Activated CD4-positive, alpha-beta T cell treated with anti-CD3 and anti-CD28 coated beads, Interleukin-2, amount 50 U/mL, for 4 hours (primary cell): Measurements from ENCODE around the gene NAA60.
"Not testable (repeated sequence)": the region's sequence is repeated elsewhere in the genome, so short reads cannot be mapped to it uniquely, and the experiment has no call there.

Experiments used
- DNase-seq, 2 experiments: peaks; one replicate each; pipeline ENCODE4 v3.0.0-alpha.2; 2020

The NAA60 gene

GRCh38 chr16:3484318-3485096, 41.0 kb downstream of the NAA60 start:
- DNase-seq = no peak

- no peak for DNase-seq
These were observed 41.7 kb downstream of the NAA60 start for GRCh38 chr16:3485097-3485745.

DNA sequence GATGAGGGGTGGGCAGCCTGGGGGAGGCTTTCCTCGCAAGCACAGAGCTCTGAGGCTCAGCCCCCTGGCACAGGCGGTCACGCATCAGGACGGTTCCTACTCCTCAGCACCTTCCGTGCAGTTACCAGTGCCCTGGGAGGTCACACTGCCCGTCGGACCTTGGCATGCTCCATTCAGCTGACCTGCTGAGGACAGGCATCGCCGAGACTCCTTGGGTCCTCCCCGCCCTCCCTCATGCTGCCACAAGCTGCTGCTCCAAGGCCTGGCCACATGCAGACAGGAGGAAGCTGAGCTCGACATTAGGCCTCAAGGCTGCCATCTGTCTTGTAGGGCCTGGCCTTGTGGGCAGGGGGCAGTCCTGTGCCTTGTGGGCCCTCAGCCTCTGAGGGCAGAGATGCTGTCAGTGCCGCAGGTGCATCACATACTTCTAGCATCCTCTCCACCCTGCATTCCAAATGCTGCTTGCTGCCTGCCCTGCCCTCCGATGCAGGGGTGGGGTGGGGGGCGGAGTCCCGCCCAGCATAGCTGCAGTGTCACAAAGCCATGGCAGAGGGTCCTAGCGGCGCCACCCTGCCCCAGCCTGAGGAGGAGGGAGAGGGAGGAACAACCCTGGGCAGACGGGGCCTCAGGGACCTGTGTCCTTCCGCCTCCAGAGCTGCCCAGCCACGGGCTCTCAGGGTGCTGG, 42.5 kb downstream of the NAA60 start:
- no peak for DNase-seq

GRCh38 chr16:3486506-3487215, 43.2 kb downstream of the NAA60 start:
- no peak for DNase-seq

GRCh38 chr16:3487521-3488410, 44.3 kb downstream of the NAA60 start:
- no peak for DNase-seq

- DNase-seq = no peak
These were observed 45.3 kb downstream of the NAA60 start for GRCh38 chr16:3488801-3489200.

DNA sequence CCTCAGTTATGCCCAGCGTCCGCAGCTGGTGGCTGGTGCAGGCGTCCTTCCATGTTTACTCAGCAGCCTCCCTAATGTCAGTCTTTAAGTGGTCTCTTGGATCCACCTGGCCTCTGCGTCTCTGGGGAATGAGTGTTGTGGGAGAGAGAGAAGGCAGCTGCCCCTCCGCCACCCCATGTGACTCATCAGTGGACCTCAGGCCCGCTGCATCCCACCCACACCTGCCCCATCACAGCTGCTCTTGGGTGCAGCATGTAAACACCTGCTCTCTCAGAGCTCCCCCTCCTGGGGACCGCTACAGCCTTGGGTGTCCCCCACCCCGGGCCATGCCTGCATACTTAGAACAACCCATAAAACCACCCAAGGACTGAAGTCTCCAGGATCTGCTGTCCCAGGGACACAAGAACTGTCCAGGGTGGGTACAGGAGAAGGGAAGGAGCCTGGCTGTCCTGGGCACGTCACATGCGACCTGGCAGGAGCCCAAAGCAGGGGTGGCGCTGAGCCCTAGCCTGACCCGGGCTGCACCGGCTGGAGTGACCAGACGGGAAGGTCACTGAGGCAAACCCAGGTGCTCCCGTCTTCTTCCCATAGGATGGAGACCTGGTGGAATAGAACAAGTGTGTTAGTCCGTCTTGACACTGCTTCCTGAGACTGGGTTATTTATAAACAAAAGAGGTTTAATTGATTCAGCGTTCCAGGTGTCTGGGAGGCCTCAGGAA, 47.6 kb downstream of the NAA60 start:
- DNase-seq = no peak

DNA sequence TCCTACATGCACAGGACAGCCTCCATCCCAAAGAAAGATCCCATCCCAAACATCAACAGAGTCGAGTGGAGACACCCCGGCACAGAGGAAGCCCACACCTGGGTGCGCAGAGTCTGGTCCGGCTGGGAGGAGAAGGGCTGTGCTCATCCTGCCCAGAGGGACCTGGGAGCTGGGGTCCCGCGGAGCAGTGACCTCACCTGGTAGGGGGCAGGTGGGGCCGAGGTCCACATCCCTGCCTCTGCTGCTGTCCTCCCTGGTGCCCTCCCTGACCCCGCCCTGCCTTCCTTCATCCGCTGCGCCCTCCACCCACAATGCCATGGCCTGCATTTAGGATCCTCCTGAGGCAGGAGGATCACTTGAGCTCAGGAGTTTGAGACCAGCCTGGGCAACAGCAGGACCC, 48.9 kb downstream of the NAA60 start:
- DNase-seq = no peak

GRCh38 chr16:3494386-3494973, 51.0 kb downstream of the NAA60 start:
- no peak for DNase-seq

DNA sequence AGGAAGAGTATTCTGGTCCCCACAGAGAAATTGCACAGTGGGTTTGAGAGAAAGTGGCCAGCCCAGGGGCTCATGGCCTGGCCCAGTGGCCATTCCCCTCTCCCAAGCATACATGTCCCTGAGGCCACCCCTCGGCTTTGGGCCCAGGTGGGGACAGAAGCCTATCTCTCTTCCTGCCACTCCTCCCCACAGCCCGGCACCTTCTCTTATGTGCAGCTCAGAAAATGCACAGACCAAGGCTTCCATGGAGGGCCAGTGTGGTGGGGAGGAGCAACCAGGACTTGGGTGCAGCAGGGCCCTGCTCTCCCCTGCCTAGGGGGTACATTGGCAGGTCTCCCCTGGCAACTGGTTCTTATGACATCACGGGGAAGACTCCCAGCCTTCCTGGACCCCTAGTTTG, 51.7 kb downstream of the NAA60 start, which contains the start of gene C16orf90:
C16orf90 (minus strand) TSS at position 314 of the 400 bp plus-strand sequence; CDS start at position 246, 68 bp downstream.
- DNase-seq = no peak

GRCh38 chr16:3496386-3496785, 52.9 kb downstream of the NAA60 start:
- no peak for DNase-seq

DNA sequence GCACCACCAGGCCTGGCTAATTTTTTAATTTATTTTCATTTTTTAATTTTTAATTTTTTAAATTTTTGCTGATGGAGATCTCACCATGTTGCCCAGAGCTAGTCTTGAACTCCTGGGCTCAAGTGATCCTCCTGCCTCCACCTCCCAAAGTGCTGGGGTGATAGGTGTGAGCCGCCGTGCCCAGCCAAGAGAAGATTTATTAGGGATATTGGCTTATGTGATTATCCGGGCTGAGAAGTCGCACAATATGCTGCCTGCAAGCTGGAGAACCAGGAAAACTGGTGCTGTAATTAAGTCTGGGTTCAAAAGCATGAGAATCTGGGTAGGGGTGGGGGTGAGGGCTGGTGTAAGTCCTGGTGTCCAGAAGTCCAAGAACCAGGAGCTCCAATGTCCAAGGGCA, 54.3 kb downstream of the NAA60 start:
- no peak for DNase-seq

DNA sequence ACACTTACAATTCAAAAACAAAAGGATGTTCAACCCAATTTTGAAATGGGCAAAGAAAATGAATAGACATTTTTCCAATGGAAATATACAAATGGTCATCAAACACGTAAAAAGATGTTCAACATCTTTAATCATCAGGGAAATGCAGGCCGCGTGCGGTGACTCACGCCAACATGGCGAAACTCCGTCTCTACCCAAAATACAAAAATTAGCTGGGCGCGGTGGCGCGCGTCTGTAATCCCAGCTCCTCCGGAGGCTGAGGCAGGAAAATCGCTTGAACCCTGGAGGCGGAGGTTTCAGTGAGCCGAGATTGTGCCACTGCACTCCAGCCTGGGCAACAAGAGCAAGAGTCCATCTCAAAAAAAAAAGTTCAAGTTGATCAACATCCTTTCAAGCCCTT, 55.5 kb downstream of the NAA60 start:
- DNase-seq = no peak

DNA sequence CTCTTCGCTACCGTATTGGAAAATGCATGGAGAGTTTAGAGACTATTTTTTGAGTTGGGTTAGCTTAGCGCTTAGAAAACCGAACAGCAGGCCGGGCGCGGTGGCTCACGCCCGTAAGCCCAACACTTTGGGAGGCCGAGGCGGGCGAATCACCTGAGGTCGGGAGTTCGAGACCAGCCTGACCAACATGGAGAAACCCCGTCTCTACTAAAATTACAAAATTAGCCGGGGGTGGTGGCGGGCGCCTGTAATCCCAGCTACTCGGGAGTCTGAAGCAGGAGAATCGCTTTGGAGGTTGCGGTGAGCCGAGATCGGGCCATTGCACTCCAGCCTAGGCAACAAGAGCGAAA, 57.9 kb downstream of the NAA60 start:
- DNase-seq = not testable (repeated sequence)

DNA sequence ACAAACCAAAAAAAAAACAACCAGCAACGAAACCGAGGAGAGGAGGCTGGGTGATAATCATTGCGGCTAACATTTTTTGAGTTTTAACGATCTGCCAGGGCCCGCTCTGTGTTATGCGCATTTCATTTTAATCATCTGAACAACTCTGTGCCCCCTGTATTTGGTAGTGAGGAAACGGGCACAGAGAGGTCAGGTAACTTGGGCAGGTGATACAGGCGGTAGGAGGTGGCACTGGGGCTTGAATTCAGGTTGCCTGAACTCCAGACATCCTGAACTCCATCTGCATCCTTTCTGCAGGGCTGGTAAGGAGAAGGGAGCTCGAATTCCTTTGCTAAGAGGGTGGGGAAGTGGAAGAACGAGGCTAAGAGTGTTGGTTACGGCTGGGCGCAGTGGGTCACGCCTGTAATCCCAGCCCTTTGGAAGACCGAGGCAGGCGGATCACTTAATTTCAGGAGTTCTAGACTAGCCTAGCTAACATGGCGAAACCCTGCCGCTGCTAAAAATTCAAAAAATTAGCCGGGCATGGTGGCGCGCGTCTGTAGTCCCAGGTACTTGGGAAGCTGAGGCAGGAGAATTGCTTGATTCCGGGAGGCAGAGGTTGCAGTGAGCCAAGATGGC, 58.4 kb downstream of the NAA60 start:
- no peak for DNase-seq

DNA sequence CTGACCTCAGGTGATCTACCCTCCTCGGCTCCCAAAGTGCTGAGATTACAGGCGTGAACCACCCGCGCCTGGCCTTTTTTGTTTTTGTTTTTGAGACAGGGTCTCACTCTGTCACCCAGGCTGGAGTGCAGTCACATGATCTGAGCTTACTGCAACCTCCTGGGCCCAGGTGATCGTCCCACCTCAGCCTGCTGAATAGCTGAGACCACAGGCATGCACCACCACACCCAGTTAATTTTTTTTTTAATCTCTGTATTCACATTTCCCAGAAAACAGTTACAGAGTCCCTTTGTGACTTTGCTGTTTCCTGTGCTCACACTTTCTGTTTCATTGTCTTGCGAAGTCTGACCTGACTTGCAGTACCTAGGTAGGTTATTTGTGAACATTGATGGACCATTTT, 60.0 kb downstream of the NAA60 start:
- peak; percentile 46 to 52 for DNase-seq

DNA sequence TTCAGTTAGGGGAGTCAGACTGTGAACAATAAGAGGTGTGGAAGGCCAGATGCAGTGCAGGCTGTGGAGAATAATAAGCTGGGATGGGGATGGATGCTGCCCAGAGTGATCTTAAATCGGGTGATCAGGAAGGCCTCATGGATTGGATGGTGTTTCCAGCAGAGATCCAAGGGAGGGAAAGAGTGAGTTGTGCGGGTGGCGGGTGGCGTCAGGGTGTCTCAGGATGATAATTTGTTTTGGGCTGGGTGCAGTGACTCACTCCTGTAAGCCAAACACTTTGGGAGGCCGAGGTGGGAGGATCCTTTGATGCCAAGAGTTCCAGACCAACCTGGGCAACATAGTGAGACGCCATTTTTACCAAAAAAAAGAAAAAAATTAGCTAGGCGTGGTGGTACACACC, 65.3 kb downstream of the NAA60 start:
- DNase-seq = no peak

DNA sequence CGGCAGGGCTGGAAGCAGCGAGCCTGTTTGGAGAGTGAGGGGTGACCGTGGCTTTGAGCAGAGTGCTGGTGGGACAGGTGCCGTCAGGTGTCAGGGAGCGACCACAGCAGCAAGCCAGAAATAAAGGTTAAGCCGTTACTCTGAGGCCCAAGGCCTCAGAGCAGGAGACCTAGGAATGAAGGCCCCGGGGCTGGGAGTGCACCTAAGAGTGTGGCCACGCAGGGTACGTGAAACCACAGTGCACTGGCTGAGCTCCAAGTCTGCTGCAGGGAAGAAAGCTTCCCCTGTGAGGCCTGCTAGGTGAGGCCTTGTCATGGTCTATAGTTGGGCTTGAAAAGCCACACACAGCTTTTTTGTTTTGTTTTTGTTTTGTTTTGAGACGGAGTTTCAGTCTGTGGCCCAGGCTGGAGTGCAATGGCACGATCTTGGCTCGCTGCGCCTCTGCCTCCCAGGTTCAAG, 66.0 kb downstream of the NAA60 start:
- DNase-seq = peak; percentile 56 to 61

- DNase-seq = no peak
These were observed 66.9 kb downstream of the NAA60 start for GRCh38 chr16:3510416-3510815.
